Hair follicular keratinocyte (primary cell): ENCODE measurements around the gene DSCAML1. TPM values are rescaled to one million over a fixed set of nuclear protein-coding genes. Genes with fewer than 3 reads are reported as not detected.

ENCODE experiments used
- total RNA-seq: library from RNA; depleted of rRNA; stranded (reverse); fragments of >200 nt; gene quantifications from 2 replicates; pipeline ENCODE4 v1.2.3, GENCODE V29; 2015

Gene DSCAML1, protein sequence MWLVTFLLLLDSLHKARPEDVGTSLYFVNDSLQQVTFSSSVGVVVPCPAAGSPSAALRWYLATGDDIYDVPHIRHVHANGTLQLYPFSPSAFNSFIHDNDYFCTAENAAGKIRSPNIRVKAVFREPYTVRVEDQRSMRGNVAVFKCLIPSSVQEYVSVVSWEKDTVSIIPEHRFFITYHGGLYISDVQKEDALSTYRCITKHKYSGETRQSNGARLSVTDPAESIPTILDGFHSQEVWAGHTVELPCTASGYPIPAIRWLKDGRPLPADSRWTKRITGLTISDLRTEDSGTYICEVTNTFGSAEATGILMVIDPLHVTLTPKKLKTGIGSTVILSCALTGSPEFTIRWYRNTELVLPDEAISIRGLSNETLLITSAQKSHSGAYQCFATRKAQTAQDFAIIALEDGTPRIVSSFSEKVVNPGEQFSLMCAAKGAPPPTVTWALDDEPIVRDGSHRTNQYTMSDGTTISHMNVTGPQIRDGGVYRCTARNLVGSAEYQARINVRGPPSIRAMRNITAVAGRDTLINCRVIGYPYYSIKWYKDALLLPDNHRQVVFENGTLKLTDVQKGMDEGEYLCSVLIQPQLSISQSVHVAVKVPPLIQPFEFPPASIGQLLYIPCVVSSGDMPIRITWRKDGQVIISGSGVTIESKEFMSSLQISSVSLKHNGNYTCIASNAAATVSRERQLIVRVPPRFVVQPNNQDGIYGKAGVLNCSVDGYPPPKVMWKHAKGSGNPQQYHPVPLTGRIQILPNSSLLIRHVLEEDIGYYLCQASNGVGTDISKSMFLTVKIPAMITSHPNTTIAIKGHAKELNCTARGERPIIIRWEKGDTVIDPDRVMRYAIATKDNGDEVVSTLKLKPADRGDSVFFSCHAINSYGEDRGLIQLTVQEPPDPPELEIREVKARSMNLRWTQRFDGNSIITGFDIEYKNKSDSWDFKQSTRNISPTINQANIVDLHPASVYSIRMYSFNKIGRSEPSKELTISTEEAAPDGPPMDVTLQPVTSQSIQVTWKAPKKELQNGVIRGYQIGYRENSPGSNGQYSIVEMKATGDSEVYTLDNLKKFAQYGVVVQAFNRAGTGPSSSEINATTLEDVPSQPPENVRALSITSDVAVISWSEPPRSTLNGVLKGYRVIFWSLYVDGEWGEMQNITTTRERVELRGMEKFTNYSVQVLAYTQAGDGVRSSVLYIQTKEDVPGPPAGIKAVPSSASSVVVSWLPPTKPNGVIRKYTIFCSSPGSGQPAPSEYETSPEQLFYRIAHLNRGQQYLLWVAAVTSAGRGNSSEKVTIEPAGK (N-terminal part only)
- not detected in 2 replicates for total RNA-seq

DNA sequence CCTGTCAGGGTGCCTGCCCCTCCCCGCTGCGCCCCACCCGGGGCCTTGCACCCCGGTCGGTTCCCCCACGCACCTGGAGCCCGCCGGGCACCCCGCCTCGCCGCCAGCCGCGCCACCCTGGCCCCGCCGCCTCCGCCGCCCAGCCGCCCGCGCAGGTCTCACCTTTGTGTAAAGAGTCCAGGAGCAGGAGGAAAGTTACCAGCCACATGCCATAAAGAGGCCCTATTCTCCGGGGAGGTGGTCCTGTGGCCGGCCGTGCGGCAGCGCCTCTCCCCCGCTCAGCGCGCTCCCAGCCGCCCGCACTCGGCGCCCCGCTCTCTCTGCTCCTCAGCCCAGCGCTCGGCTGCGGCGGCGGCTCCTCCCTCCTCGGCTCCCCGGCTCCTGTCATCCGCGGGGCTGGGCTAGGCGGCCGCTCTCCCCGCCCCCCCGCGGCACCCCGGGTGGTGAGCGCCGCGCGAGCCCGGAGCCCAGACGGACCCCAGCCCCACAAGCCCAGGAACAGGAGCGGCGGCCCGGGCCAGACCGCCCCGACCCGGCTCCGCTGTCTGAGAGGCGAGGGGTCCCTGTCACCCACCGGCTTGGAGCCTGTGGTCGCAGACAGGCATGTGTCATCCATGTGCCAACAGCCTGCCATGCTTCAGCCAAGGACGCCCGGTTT is at the start of gene DSCAML1:
Gene DSCAML1 (minus strand): TSS at position 345 of the 658 bp plus-strand sequence. CDS start 137 bp downstream, at position 208.

DNA sequence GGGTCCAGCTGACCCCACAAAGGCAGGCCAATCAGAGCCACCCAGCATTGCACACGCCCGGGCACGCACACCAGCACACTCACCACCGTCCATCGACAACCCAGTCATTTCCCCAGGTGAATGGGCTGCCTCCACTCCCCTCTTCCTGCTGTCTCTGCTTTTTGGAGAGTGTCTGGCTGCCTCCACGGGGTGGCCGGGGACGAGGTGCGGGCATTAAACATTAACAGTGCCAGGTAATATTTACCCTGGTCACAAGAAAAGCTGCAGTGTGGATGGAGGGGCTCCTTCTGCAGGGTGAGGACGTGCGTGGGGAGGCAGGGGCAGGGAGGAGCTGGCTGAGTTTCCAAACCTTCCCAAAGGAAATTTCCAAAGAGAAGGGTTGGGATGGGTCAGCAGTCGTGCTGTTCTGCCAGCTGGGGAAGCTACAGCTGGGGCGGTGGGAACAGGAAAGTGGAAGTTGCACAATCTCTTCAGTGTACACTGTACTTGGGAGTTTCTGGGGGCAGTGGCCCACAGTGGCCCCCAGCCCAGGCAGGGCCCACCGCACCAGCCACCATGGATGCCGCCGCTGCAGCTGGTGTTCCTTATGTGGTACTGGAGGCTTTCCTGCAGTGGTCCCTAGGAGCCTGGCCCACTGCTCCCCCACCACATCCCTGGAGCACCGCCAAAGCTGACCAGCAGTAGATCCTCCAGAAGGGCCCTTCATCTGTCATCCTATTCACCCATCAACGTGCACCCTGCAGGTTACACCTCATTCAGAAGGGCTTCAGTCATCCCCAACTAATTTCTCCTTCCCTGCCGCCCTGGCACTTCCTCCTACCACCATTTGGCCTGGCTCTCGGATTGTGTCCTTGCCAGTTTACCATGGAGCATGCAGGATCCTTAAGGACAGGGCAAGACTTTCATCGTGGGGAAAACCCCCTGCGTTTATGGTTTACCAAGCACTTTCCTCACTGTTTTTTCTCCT is 27.8 kb upstream of the DSCAML1 start, which contains the start of gene FXYD2:
Gene FXYD2 (minus strand): TSS at position 174 of the 967 bp plus-strand sequence. CDS start 66 bp downstream, at position 108.

Other genes with a start within 250 kb of the DSCAML1 start
- 1.2 TPM in 1 of 2 replicates, not detected in the other for gene FXYD2, start 27.5 kb upstream of the DSCAML1 start, total RNA-seq
- gene FXYD6, start 79.4 kb upstream of the DSCAML1 start, total RNA-seq: 0.08 TPM in 1 of 2 replicates, not detected in the other
- 0.08 and 0.70 TPM in 2 replicates for gene TMPRSS13, start 132.2 kb upstream of the DSCAML1 start, total RNA-seq
- gene IL10RA, start 189.2 kb upstream of the DSCAML1 start, total RNA-seq: not detected in 2 replicates